ENCODE data around the gene PROM1. TPM values are rescaled to one million over a fixed set of nuclear protein-coding genes. Genes with fewer than 3 reads are reported as not detected.

PROM1 gene
- total RNA-seq, 3 donors from 2014 or later: 0.64 to 106 (median 40.0) TPM

- Histone ChIP-seq H3K9me3 (no peaks in the 10 kb centered on the region), H3K4me3 (no peak overlapping the region), H3K36me3 (no peaks in the 10 kb centered on the region), H3K27ac (no peak overlapping the region), H3K27me3 (no peaks in the 10 kb centered on the region), H3K4me1 (no peaks in the 10 kb centered on the region)
- TF ChIP-seq POLR2A (IDR thresholded peaks at IDR 0.05) (no peak), CTCF (IDR thresholded peaks at IDR 0.05) (no peak), POLR2AphosphoS5 (IDR thresholded peaks at IDR 0.05) (no peak)
- intact Hi-C loops (cut with DNase I; ENCODE audit: low total_unique reads): no loop called here
- no peak for DNase-seq (ENCODE audit: low spot score in 2 of 2)
Measured at GRCh38 chr4:16035843-16036242, 48.0 kb downstream of the PROM1 start.

GRCh38 chr4:16034010-16034748 is 49.6 kb downstream of the PROM1 start:
- H3K4me1 ChIP-seq: no peaks in the 10 kb centered on the region
- H3K4me3 ChIP-seq: no peak overlapping the region
- no peak for DNase-seq (ENCODE audit: low spot score in 2 of 2)
- H3K27me3 ChIP-seq: no peaks in the 10 kb centered on the region
- no peaks in the 10 kb centered on the region for H3K9me3 ChIP-seq
- no peak overlapping the region for H3K27ac ChIP-seq
- no peak for TF ChIP-seq POLR2A (IDR thresholded peaks at IDR 0.05)
- intact Hi-C loops (cut with DNase I; ENCODE audit: low total_unique reads): no loop called here
- no peaks in the 10 kb centered on the region for H3K36me3 ChIP-seq

DNA sequence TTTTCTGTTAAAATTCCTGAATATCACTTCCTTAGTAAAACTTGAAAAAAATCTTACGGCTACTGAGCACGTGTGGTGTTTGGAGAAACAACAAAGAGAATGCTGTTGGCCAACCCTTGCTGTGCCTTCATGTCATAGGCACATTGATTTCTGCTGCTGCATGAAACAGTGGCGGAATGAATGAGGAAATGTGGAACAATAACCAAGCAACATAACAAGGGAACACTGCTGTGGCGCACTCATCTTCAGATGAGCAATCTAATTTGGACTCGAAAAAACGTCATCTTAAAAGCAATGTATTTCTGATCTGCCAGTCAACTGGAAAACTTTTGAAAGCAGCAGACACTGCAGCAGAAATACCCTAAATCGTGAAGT is 51.4 kb downstream of the PROM1 start:
- Histone ChIP-seq H3K27ac (no peak overlapping the region), H3K36me3 (no peaks in the 10 kb centered on the region), H3K27me3 (no peaks in the 10 kb centered on the region), H3K9me3 (no peaks in the 10 kb centered on the region), H3K4me3 (no peak overlapping the region), H3K4me1 (no peaks in the 10 kb centered on the region)
- TF ChIP-seq POLR2A (IDR thresholded peaks at IDR 0.05) (no peak), CTCF (IDR thresholded peaks at IDR 0.05) (no peak), POLR2AphosphoS5 (IDR thresholded peaks at IDR 0.05) (no peak)
- no peak for DNase-seq (ENCODE audit: low spot score in 2 of 2)
- intact Hi-C loops (cut with DNase I; ENCODE audit: low total_unique reads): no loop called here

GRCh38 chr4:16031546-16032395 is 52.1 kb downstream of the PROM1 start:
- intact Hi-C loops (cut with DNase I; ENCODE audit: low total_unique reads): no loop called here
- TF ChIP-seq CTCF (IDR thresholded peaks at IDR 0.05): no peak
- no peak for TF ChIP-seq POLR2A (IDR thresholded peaks at IDR 0.05)
- no peak for TF ChIP-seq POLR2AphosphoS5 (IDR thresholded peaks at IDR 0.05)
- H3K4me3 ChIP-seq: no peak overlapping the region
- H3K36me3 ChIP-seq: no peaks in the 10 kb centered on the region
- H3K9me3 ChIP-seq: no peaks in the 10 kb centered on the region
- H3K27ac ChIP-seq: no peak overlapping the region
- H3K4me1 ChIP-seq: no peaks in the 10 kb centered on the region
- H3K27me3 ChIP-seq: no peaks in the 10 kb centered on the region
- no peak for DNase-seq (ENCODE audit: low spot score in 2 of 2)

GRCh38 chr4:16029886-16030285 is 53.9 kb downstream of the PROM1 start:
- Histone ChIP-seq H3K27me3 (no peaks in the 10 kb centered on the region), H3K9me3 (no peaks in the 10 kb centered on the region), H3K27ac (no peak overlapping the region), H3K36me3 (no peaks in the 10 kb centered on the region), H3K4me3 (no peak overlapping the region), H3K4me1 (no peaks in the 10 kb centered on the region)
- intact Hi-C loops (cut with DNase I; ENCODE audit: low total_unique reads): no loop called here
- no peak for TF ChIP-seq POLR2AphosphoS5 (IDR thresholded peaks at IDR 0.05)
- TF ChIP-seq CTCF (IDR thresholded peaks at IDR 0.05): no peak
- no peak for TF ChIP-seq POLR2A (IDR thresholded peaks at IDR 0.05)
- no peak for DNase-seq (ENCODE audit: low spot score in 2 of 2)
